GM12875 (cell line): ENCODE data around the gene MYZAP.
"Not testable (repeated sequence)": the region's sequence is repeated elsewhere in the genome, so short reads cannot be mapped to it uniquely, and the experiment has no call there.

Experiments used
- H3K4me3 ChIP-seq: one replicate; pipeline ENCODE4 v1.5.1; 2011; ENCODE audit warnings: low read depth, low read length, control low read depth
- TF ChIP-seq, protein P1 (sequence below): IDR thresholded peaks from 2 replicates; pipeline ENCODE4 v1.5.1; 2011; ENCODE audit warnings: low read depth, mild to moderate bottlenecking, control low read depth, inconsistent platforms, low read length, moderate library complexity, borderline replicate concordance; ENCODE audit not compliant: insufficient read depth

MYZAP gene

GRCh38 chr15:57606048-57606447 lies 14.3 kb downstream of the MYZAP start:
- no peak overlapping the region for H3K4me3 ChIP-seq
- TF ChIP-seq, protein P1, sequence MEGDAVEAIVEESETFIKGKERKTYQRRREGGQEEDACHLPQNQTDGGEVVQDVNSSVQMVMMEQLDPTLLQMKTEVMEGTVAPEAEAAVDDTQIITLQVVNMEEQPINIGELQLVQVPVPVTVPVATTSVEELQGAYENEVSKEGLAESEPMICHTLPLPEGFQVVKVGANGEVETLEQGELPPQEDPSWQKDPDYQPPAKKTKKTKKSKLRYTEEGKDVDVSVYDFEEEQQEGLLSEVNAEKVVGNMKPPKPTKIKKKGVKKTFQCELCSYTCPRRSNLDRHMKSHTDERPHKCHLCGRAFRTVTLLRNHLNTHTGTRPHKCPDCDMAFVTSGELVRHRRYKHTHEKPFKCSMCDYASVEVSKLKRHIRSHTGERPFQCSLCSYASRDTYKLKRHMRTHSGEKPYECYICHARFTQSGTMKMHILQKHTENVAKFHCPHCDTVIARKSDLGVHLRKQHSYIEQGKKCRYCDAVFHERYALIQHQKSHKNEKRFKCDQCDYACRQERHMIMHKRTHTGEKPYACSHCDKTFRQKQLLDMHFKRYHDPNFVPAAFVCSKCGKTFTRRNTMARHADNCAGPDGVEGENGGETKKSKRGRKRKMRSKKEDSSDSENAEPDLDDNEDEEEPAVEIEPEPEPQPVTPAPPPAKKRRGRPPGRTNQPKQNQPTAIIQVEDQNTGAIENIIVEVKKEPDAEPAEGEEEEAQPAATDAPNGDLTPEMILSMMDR: no peak

- H3K4me3 ChIP-seq: no peak overlapping the region
- TF ChIP-seq, protein P1: no peak
These were observed 15.1 kb downstream of the MYZAP start for GRCh38 chr15:57606816-57607215.

- TF ChIP-seq, protein P1: no peak
- no peak overlapping the region for H3K4me3 ChIP-seq
These were observed 15.9 kb downstream of the MYZAP start for GRCh38 chr15:57607570-57608000.

GRCh38 chr15:57609805-57610529 lies 18.3 kb downstream of the MYZAP start:
- H3K4me3 ChIP-seq: no peak overlapping the region
- TF ChIP-seq, protein P1: no peak

DNA sequence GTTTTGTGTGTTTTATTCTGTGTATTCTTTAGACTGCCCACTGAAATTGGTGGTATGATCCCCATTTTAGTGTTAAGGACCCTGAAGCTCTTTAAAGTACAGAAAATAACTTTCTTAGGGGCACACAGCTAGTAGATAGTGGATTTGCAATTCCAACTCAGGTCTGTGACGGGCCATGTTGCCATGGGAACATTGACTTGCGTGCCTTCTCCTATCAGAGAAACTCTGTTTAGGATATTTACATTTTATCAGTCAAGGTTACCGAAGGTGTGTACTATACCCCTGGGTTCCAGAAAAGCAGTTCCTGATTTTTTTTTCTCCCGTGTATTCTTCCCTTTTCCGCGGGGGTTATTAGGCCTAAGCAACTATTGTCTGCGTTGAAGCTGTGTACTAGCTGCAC lies 19.4 kb downstream of the MYZAP start:
- TF ChIP-seq, protein P1: no peak
- no peak overlapping the region for H3K4me3 ChIP-seq

GRCh38 chr15:57611938-57612337 lies 20.2 kb downstream of the MYZAP start:
- no peak overlapping the region for H3K4me3 ChIP-seq
- TF ChIP-seq, protein P1: no peak

DNA sequence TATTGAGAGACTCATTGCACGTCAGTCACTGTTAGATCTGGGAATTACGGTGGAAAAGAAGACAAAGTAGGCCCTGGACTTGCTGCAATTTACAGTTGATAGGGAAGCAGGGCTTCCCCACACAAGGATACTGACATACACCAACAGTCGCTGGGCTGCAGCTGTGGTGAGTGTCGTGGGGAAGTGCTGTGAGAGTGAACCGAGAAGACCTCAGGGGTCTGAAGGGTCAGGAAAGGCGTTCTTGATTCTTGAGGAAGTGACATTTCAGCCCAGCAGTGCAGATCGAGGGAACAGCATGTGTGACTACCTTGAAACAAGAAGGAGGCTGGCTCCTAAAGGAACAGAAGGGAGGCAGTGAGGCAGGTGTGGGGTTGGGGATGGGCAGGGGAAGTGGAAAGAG lies 22.5 kb downstream of the MYZAP start:
- TF ChIP-seq, protein P1: no peak
- H3K4me3 ChIP-seq: no peak overlapping the region

GRCh38 chr15:57615951-57616496 lies 24.3 kb downstream of the MYZAP start:
- not testable (repeated sequence) for H3K4me3 ChIP-seq
